Epidermal melanocyte (primary cell): Measurements from ENCODE around the gene VPS13D.
"Not testable (repeated sequence)": the region's sequence is repeated elsewhere in the genome, so short reads cannot be mapped to it uniquely, and the experiment has no call there.

Source experiments
- DNase-seq: peaks from one replicate; pipeline ENCODE4 v3.0.0; 2011; ENCODE audit warnings: low spot score; ENCODE audit not compliant: insufficient read length

VPS13D gene

DNA sequence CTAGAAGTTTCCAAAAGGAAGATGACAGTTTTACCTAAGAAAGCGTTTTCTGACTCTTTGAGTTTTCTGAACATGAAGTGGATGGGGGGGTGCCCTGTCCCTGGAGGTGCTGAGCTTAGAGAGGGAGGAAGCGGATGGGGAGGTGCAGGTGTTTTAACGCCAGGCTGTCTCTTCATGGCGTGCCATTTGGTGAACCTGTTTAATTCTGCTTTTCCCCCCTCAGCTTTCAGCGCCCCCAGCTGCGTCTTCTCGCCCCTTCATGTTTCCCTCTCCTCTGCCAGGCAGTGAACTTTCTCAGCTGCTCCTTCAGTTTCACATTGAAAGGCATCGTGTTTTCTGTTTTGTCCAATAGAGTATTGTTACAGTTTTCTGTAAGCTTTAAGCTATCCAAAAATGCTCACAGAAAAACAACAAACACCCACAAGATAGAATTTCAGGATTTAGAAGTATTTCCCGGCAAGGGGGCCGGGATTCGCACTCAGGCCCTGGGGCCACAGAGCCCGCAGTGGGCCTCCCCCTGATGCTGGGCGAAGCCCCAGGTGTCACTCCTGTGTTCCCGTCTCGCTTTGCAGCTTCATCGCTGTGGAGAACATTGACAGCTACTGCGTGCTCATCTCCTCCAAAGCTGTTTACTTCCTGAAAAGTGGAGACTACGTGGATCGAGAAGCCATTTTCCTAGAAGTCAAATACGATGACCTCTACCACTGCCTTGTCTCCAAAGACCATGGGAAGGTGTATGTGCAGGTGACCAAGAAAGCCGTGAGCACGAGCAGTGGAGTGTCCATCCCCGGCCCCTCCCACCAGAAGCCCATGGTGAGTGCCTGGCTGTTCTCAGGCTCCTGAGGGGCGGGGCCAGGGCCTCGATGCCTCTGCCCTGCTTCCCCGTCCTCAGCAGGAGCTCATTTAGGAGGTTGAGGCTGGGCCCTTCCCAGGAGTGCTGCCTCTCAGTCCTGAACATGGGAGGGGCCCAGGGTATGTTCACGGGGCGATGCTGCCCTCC lies 276.8 kb downstream of the VPS13D start:
- DNase-seq, result no peak

DNA sequence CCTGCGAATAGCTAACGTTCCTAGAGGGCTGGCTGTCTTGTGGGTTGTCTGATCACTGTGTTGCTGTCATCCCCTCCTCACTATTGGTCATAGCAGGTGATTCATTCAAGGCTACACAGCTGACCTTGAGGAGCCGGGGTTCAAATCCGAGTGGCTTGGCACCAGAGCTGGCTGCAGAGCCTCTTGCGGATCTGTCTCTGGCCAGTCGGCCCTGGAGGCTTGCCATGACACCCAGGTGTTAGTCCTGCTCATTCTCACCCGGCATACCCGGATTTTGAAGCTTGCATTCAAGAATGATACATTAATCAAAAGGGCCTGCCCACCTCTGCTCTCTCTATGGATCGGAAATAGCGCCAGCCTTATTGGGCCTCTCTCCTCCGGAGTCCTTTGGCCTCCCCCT lies 277.8 kb downstream of the VPS13D start:
- no peak for DNase-seq

DNA sequence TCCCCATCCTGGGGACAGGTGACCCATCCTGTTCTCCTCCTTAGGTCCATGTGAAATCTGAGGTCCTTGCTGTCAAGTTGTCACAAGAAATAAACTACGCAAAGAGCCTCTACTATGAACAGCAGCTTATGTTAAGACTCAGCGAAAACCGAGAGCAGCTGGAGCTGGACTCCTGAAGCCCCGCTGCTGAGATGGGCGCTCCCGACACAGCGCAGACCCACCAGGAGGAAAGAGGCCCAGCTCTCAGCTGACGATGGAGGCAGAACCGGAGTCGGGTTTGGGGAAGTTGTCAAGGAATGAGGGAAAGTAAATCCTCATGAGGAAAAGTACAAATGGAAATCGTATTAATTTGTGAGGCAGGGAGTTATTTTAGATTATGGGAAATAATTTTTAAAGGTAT lies 279.0 kb downstream of the VPS13D start:
- DNase-seq, result no peak

DNA sequence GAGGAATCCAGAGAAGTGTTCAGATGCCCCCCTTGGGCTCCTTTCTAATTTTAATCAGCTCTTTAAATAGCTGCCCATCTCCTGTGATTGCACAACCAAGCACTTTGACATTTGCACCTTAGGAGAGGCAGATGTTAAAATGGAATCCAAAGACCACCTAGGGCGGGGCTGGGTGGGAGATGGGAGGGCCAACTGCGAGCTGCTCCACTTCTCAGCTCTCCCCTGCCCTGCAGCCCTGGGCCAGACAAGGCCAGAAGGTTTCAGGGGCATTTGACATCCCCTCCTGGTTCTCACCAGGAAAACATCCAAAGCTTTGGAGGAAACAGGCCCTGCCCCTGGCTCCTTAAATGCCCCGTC lies 281.3 kb downstream of the VPS13D start:
- DNase-seq, result no peak

DNA sequence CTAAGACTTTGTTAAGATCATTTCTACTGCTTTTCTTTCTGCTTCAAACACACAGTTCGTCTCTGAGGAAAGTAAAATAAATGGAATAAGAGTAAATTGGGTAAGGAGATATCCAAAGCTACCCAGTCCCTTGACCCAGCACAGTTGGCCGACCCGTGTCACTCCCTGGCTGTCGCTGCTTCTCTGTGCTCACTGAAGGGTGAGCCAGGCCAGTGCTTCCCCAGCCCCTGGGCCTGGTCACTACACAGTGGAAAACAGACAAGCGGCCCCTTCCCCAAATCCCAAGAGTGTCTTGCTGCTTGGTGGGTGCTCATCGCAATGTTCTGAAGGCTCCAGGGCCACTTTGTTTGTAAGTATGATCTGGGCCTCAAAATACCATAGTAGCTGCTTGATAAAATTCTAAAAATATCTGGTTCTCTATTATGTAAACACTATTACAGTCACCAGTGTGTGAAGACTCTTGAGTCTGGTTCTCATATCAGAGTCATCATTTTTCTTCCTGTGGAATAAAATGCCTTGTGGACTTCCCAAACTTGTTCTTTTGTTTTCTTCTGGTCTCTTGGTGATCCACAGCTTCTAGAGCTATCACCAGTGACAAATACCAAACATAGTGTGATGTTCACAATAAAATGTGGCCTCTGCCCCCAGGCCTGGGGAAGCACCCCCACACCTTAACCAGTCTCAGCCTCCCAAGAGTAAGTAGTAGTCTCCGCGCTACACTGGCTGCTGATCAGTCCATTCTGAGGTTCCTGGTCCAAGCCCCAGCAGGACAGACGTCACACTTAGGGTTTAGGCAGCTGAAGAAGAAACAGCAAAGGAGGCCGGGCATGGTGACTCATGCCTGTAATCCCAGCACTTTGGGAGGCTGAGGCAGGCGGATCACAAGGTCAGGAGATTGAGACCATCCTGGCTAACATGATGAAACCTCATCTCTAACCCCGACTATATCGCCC lies 282.0 kb downstream of the VPS13D start:
- DNase-seq, result no peak

DNA sequence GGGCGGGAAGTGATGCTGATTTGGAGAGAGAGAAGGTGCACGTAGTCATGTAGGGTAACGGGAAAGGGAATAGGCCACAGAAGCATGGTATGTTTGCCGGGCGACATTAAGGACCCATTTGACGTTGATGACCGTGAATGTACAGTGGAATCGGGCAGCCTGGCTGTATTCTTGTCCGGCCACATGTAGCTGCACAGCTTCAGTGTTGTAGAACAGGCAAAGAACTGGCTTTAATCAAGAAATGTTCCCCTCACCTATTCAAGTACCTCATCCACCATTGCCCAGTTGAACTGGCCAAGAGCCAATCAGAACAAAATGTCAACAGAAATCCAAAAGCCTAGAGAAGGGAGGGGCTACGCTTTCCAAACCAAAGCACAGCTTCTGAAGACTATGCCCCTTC lies 283.4 kb downstream of the VPS13D start:
- DNase-seq, result no peak

DNA sequence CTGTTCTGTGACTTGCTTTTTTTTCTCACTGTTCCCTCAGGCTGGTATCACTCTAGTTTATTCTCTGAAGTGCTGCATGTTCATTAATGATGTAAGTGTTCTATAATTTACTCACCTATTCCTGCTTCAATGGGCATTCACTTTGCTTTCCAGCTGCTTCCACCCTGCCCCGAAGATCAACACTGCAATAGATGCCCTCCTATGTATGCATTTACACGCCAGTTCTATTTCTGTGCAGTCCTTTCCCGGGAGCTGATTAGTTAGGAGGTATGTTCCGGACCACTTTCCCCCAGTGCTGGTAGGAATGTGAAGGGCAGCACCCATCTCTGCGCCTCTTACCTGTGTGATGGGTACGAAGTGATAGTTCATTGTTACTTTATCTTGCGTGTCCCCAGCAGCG lies 284.8 kb downstream of the VPS13D start:
- DNase-seq, result no peak

DNA sequence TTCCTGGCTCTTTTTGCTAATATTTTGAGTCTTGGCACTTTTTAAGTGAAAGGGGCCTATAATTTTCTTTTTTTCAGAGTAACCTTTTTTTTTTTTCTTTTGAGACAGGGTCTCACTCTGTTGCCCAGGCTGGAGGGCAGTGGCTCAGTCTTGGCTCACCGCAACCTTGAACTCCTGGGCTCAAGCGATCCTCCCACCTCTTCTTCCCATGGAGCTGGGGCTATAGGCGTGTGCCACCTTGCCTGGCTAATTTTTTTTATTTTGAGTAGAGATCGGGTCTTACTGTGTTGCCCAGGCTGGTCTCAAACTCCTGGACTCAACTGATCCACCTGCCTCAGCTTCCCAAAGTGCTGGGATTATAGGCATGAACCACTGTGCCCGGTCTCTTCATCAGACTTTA lies 285.4 kb downstream of the VPS13D start:
- DNase-seq, result no peak

DNA sequence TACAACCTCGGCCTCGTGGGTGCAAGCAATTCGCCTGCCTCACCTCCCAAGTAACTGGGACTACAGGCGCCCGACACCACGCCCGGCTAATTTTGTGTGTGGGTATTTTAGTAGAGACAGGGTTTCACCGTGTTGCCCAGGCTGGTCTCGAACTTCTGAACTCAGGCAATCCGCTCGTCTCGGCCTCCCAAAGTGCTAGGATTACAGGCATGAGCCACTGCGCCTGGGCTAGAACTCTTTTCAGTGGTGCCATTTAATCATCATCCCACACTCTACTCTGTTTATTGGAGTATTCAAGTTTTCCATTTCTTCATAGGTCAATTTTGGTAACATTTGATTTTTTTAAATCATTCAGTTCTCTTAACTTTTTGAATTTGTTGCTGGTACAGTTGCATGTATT lies 286.9 kb downstream of the VPS13D start:
- no peak for DNase-seq

DNA sequence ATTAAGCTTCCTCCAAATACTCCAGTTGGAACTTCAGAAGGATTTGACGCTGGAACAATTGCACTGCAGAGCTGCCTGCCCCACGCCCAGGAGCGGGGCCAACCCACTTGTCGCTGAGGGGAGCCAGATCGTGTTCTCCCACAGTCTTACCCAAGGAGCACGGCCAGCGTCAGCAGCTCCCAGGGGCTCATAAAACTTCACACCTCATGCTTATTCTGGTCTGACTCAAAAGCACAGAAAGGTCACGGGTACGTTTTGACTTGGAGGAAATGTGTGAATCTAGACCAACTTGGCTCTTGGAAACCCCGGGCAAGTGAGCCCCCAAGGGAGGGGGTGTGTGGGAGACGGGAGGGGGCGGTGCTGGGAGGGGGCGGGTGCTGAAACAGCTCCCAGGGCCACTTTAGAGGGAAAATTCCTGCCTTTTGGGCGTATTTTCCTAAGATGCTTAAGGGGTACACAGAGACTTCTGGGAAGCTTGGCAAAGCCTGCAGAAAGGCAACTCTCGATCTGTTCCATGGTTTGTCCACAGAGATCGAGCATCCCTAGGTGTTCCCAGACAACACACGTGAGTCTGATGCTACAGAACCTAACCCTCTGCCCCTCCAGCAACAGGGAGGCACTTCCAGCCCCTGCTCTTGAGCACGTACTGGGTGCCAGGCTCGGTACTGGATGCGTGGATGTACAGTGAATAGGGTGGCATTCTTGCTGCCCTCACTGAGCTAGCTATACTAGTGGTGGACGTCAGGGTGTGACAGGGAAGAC lies 289.3 kb downstream of the VPS13D start:
- DNase-seq, result no peak

DNA sequence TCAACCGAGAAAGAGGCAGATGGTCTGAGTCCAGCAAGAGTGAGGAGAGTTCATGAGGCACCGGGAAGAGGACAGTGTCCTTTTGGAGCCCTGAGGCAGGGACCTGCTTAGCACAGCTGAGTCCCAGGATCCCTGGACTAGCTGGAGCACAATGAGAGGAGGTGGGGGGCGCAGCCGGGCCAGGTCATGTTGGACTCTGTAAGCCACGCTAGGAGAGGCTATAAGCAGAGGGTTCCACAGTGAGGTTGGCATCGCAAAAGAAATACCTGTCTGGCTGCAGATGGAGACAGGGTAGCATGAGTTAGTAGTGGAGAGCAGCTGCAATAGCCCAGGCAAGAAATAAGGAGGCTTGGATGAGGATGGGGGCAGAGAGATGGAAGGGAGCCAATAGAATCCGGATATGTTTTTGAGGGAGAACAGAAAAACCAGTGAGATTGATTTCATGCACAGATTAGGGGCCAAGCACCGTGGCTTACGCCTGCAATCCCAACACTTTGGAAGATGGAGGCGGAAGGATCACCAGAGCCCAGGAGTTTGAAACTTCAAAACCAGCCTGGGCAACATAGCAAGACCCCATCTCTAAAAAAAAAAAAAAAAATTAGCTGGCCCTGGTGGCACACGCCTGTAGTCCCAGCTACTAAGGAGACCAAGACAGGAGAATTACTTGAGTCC lies 290.0 kb downstream of the VPS13D start:
- no peak for DNase-seq

DNA sequence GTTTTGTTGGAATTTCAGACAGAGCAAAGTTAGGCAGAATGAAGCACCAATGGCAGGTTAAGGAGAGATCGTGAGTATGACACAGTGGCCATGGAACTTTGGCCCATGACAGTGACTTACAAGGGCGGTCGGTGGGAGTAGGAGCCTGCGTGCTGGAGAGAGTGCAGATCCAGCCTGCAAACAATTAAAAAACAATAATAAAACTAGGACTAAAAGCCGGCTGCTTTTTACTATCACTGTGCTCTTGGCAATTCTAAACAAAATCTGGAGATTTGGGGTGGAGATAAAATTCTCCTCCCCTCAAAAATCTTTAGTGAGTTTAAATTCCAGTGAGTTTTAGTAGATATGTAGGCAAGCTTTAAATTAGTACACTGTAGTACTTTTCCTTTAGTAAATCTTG lies 291.3 kb downstream of the VPS13D start:
- no peak for DNase-seq

DNA sequence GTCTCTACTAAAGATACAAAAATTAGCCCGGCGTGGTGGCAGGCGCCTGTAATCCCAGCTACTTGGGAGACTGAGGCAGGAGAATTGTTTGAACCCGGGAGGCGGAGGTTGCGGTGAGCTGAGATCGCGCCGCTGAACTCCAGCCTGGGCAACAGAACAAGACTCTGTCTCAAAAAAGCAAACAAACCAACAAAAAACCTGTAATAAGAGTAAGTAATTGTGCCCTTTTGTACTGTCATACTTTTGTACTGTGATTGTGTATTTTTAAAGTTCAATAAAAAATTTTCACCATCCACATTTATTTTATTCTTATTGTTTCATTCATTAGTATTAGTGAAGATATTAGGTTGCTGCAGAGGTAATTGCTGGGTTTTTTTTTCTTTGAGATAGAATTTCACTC lies 292.9 kb downstream of the VPS13D start:
- not testable (repeated sequence) for DNase-seq

DNA sequence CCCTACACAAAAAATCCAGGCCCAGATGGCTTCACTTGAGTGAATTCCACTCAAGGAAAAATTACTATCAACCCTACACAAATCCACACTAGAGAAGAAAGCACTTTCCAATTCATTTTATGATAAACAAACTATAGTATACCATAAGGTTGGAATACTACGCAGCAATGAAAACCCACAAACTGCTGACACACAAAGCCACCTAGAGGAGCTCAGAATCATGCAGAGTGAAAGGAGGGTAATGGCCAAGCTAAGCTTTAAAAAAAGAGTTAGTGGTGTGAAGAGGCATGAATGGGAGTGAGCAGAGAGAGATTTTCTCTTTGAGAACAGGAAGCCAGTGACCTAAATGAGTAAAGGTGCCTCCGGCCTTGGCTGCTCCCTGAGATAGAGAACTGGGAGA lies 294.4 kb downstream of the VPS13D start:
- no peak for DNase-seq

DNA sequence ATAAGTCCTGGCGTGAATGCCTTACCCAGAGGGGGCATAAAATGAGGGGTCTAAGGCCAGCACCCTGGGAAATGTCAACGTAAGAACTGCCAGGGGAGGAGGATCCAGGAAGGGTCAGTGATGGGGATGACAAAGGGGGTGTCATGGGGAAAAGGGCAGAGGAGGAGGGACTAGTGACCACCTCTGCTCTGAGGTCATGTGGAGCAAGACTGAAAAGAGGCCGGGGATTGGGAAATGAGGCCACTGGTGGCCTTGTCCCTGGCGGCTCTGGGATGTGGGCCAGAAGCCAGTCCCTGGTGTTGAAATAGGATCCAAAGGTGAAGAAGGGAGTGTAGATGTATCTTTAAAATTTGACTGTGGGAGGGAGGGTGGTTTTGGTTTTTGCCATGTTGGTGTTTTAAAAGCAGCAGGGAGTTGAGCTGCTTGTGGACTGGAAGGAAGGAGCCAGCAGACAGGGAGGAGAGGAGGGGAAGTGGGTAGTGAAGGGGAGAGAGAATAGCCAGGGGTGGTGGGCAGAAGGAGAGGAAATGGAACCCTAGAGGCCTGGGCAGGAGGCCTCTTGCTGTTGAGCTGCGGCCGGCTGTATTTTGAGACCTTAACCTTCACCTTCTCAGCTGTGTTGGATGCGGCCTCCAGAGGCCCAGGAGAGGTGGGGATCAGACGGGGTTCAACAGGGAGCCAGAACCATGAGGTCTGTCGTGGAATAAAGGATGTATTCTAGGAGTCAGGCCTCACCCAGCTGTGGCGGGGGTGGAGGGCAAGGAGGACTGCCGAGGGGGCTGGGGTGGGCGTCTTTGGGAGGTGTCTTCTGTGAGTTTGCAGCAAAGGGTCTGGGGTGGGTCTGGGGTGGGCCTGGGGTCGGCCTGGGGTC lies 295.7 kb downstream of the VPS13D start:
- no peak for DNase-seq

DNA sequence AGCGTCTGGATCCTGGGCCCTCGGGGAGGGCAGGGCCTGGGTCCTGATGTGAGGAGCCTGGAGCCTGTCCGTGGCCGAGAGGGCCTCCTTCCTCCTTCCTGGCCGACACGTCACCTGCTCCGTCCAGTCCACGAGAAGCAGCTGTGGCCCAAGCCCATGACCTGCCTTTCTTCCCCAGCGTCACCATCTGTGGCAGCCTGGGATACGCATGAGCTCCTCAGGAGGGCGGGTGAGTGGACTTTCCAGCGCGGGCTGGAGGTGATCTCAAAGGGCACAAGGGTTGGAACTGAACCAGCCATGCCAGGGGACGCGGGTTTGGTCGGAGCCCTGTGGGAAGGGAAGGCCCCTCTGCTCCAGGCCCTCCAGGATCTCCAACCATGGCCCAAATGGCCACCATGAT lies 297.7 kb downstream of the VPS13D start:
- no peak for DNase-seq

DNA sequence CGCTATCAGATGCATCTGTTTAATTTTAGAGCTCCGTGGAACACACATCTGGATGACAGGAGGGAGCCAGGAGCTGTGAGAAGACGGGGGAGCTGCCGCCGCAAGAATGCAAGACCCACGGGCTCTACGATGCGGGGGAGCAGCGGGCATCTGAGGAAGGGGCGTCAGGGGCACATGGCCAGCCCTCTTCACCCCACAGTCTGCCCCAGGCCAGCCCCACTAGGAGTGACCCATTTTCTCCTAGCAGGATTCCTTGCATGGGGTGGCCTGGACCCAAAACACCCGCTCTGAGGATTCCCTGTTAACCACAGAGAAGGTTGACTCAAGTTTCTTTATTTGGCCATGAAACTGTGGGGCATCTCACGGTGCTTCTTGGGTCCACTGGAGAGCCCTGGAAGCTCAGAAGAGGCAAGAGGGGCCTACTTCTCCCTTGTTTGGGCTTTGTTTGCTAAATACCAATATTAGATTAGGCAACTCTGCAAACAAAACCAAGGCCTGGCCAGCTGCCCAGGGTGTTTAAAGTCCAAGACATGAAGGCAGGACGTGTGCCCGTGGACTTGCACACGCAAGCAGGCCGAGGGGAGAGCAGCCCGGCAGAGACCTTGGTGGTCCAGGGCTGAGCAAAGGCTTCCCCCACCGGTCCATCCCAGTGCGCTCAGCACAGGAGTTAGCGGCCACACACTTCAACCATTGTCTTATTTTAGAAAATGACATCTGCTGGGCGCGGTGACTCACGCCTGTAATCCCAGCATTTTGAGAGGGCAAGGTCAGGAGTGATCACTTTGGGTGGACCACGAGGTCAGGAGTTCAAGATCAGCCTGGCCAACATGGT lies 298.4 kb downstream of the VPS13D start:
- no peak for DNase-seq

DNA sequence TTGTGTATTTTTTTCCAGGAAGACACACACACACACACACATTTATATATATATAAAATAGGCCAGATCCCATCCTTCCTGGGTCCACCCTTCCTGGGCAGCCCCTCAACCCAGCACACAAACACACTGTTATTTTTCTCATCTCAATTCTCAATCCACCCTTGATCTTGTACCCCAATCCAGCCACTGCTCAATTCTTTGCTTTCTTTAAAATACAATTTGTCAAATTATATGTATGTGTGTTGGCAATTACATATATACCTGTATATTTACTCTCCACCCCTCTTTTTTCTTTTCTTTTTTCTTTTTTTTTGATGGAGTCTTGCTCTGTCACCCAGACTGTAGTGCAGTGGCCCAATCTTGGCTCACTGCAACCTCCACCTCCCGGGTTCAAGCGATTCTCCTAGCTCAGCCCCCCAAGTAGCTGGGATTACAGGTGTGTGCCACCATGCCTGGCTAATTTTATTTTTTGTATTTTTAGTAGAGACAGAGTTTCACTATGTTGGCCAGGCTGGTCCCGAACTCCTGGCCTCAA lies 299.9 kb downstream of the VPS13D start:
- no peak for DNase-seq
